Right atrium auricular region (tissue), 2 donors: ENCODE data around the gene SPATA32. TPM values are rescaled to one million over a fixed set of nuclear protein-coding genes. Genes with fewer than 3 reads are reported as not detected.

Experiments used
- DNase-seq: peaks from one replicate; pipeline ENCODE4 v3.0.0-alpha.2; 2019; ENCODE audit warnings: low spot score
- H3K27ac ChIP-seq, 2 donors: fragments of 200-600 bp; sonication (generic); 1 replicate in 1 of 2; 2 replicates in 1 of 2; pipeline ENCODE4 v1.5.1; 2016 to 2019
- H3K27me3 ChIP-seq, 2 donors: fragments of 200-600 bp; sonication (generic); one replicate each; pipeline versions ENCODE4 v1.5.1 to v1.6.0; 2017 to 2019
- H3K36me3 ChIP-seq: fragments of 200-600 bp; sonication (generic); one replicate; pipeline ENCODE4 v1.5.1; 2016
- H3K4me1 ChIP-seq, 2 donors: fragments of 200-600 bp; sonication (generic); one replicate each; pipeline versions ENCODE4 v1.5.1 to v1.6.0; 2017 to 2019
- H3K4me3 ChIP-seq, 2 donors: fragments of 200-600 bp; sonication (generic); 1 replicate in 1 of 2; 2 replicates in 1 of 2; pipeline ENCODE4 v1.5.1; 2017 to 2019; ENCODE audit warnings: mild to moderate bottlenecking in 1 of 2, moderate library complexity in 1 of 2
- H3K9me3 ChIP-seq, 2 donors: fragments of 200-600 bp; sonication (generic); one replicate each; pipeline ENCODE4 v1.5.1; 2019
- total RNA-seq, 2 donors: library from RNA; depleted of rRNA; stranded (reverse); fragments of >200 nt; gene quantifications; one replicate each; pipeline ENCODE4 v1.1.0, GENCODE V29; 2016
- TF ChIP-seq, protein P1 (sequence below), 2 donors: fragments of 200-600 bp; sonication (generic); IDR thresholded peaks; one replicate each; pipeline ENCODE4 v1.5.1; 2019; ENCODE audit warnings: antibody characterized with exemption in 2 of 2

Gene SPATA32
- total RNA-seq, 2 donors from 2014 or later = not detected

DNA sequence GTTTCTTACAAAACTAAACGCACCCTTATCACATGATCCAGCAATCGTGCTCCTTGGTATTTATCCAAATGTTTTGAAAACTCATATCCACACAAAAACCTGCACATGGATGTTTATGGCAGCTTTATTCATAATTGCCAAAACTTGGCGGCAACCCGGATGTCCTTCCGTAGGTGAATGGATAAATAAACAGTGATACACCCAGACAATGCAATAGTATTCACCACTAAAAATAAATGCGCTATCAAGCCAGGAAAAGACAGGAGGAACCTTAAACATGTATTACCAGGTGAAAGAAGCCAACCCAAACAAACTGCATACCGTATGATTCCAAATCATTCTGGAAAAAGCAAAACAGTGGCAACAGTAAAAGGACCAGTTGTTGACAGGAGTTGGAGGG is 10.0 kb downstream of the SPATA32 start:
- H3K4me1 ChIP-seq = peaks cover 0 to 15% of the 10 kb centered on the region in 2 donors
- H3K27ac ChIP-seq = no peak overlapping the region
- no peaks in the 10 kb centered on the region for H3K9me3 ChIP-seq
- no peaks in the 10 kb centered on the region for H3K27me3 ChIP-seq
- no peak for DNase-seq
- TF ChIP-seq, protein P1, sequence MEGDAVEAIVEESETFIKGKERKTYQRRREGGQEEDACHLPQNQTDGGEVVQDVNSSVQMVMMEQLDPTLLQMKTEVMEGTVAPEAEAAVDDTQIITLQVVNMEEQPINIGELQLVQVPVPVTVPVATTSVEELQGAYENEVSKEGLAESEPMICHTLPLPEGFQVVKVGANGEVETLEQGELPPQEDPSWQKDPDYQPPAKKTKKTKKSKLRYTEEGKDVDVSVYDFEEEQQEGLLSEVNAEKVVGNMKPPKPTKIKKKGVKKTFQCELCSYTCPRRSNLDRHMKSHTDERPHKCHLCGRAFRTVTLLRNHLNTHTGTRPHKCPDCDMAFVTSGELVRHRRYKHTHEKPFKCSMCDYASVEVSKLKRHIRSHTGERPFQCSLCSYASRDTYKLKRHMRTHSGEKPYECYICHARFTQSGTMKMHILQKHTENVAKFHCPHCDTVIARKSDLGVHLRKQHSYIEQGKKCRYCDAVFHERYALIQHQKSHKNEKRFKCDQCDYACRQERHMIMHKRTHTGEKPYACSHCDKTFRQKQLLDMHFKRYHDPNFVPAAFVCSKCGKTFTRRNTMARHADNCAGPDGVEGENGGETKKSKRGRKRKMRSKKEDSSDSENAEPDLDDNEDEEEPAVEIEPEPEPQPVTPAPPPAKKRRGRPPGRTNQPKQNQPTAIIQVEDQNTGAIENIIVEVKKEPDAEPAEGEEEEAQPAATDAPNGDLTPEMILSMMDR (IDR thresholded peaks at IDR 0.05) = no peak
- no peaks in the 10 kb centered on the region for H3K36me3 ChIP-seq
- no peak overlapping the region for H3K4me3 ChIP-seq

GRCh38 chr17:45248132-45248957 is 13.5 kb downstream of the SPATA32 start:
- no peak for DNase-seq
- TF ChIP-seq, protein P1 (IDR thresholded peaks at IDR 0.05) = no peak
- Histone ChIP-seq H3K9me3 (no peaks in the 10 kb centered on the region), H3K27me3 (no peaks in the 10 kb centered on the region), H3K27ac (peak overlapping the region; percentile 62 to 70), H3K36me3 (peaks cover 4% of the 10 kb centered on the region), H3K4me3 (peak overlapping the region; percentile 39 to 61), H3K4me1 (peaks cover 0 to 22% of the 10 kb centered on the region in 2 donors)

GRCh38 chr17:45247429-45248131 is 14.3 kb downstream of the SPATA32 start:
- Histone ChIP-seq H3K27me3 (no peaks in the 10 kb centered on the region), H3K36me3 (peaks cover 10% of the 10 kb centered on the region), H3K9me3 (no peaks in the 10 kb centered on the region), H3K4me1 (peaks cover 0 to 22% of the 10 kb centered on the region in 2 donors), H3K27ac (peak overlapping the region; percentile 62 to 70), H3K4me3 (peak overlapping the region; percentile 39 to 61)
- TF ChIP-seq, protein P1 (IDR thresholded peaks at IDR 0.05) = no peak
- peak; percentile 81 for DNase-seq

DNA sequence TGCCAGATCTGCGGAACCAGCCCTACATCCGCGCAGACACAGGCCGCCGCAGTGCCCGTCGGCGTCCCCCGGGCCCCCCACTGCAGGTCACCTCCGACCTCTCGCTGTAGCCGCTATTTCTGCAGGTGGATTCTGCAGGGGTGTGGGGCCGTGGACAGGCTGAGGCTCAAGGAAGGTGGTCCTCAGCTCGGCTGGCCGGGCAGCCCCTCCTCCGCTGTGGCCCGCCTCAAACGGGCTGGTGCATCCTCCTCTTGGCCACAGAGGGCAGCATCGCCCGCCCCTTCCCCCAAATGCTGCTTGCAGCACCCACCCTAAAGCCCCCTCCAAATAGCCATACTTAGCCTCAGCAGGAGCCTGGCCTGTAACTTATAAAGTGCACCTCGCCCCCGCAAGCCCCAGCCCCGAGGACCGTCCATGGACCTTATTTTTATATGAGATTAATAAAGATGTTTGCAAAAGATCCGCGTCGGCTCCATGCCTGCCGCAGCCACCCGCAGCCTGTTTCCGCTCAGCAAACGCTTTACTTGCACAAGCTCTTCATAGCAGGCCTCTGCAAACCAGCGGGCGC is 14.9 kb downstream of the SPATA32 start:
- no peak for DNase-seq
- Histone ChIP-seq H3K9me3 (no peaks in the 10 kb centered on the region), H3K27ac (peak overlapping the region; percentile 62 to 70), H3K36me3 (peaks cover 13% of the 10 kb centered on the region), H3K4me3 (peak overlapping the region; percentile 39 to 61), H3K27me3 (no peaks in the 10 kb centered on the region), H3K4me1 (peaks cover 0 to 22% of the 10 kb centered on the region in 2 donors)
- TF ChIP-seq, protein P1 (IDR thresholded peaks at IDR 0.05) = peak; percentile 37 to 61

DNA sequence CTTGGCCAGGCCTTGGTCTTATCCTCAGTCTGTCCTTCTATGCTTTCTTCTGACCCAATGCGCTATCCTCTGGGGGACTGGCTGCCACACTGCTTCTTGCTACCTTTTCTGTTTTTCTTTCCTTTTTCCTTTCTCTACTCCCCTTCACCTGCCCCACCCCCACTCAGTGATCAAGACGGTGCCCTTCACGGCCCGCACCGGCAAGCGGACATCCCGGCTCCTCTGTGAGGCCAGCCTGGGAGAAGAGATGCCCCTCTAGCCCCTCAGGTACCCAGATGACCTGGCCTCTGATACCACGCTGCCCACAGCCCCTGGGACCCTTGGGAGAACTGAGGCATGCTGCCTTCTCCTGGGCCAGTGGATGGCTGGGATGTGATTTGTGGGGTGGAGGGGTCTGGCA is 15.6 kb downstream of the SPATA32 start:
- Histone ChIP-seq H3K27ac (peak overlapping the region in 1 of 2 donors; percentile 62), H3K4me1 (peaks cover 0 to 26% of the 10 kb centered on the region in 2 donors), H3K36me3 (peaks cover 13% of the 10 kb centered on the region), H3K9me3 (no peaks in the 10 kb centered on the region), H3K27me3 (no peaks in the 10 kb centered on the region), H3K4me3 (peak overlapping the region; percentile 39 to 61)
- TF ChIP-seq, protein P1 (IDR thresholded peaks at IDR 0.05) = no peak
- no peak for DNase-seq
